ENCODE measurements around the gene PRKAR1A. TPM values are rescaled to one million over a fixed set of nuclear protein-coding genes. Genes with fewer than 3 reads are reported as not detected.
"Not testable (repeated sequence)": the region's sequence is repeated elsewhere in the genome, so short reads cannot be mapped to it uniquely, and the experiment has no call there.

Gene PRKAR1A
- total RNA-seq, 1 donor from 2014 or later = 233 TPM

GRCh38 chr17:68480885-68481284, 31.3 kb upstream of the PRKAR1A start:
- Histone ChIP-seq H3K36me3 (ENCODE audit: control insufficient read depth, insufficient read depth, low read length) (no peaks in the 10 kb centered on the region), H3K27me3 (ENCODE audit: control insufficient read depth, insufficient read depth, low read length) (no peaks in the 10 kb centered on the region), H3K4me3 (ENCODE audit: low read depth, low read length) (no peak overlapping the region)
- no peak for TF ChIP-seq CTCF (IDR thresholded peaks at IDR 0.05; ENCODE audit: insufficient read depth, low read length, poor library complexity, severe bottlenecking)
- DNase-seq (ENCODE audit: low read depth) = no peak

- Histone ChIP-seq H3K4me3 (ENCODE audit: low read depth, low read length) (no peak overlapping the region), H3K36me3 (ENCODE audit: control insufficient read depth, insufficient read depth, low read length) (no peaks in the 10 kb centered on the region), H3K27me3 (ENCODE audit: control insufficient read depth, insufficient read depth, low read length) (no peaks in the 10 kb centered on the region)
- no peak for TF ChIP-seq CTCF (IDR thresholded peaks at IDR 0.05; ENCODE audit: insufficient read depth, low read length, poor library complexity, severe bottlenecking)
- no peak for DNase-seq (ENCODE audit: low read depth)
Observed at GRCh38 chr17:68482576-68483041, 29.6 kb upstream of the PRKAR1A start.

DNA sequence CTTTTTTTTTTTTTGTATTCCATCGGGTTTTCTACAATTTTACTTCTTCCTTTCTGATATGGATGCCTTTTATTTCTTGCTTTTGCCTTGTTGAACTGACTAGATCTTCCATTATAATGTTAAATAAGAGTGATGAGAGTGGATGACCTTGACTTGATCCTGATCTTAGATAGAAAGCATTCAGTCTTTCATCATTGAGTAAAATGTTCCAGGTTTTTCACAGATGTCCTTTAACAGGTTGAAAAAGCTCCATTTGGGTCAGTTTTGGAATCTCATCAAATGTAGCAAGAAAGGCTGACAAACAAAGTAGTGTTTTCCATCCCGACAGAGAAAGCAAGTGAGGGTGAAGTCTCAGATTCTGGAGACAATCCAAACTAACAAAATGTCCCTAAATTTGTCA, 27.8 kb upstream of the PRKAR1A start:
- Histone ChIP-seq H3K27me3 (ENCODE audit: control insufficient read depth, insufficient read depth, low read length) (no peaks in the 10 kb centered on the region), H3K4me3 (ENCODE audit: low read depth, low read length) (no peak overlapping the region), H3K36me3 (ENCODE audit: control insufficient read depth, insufficient read depth, low read length) (no peaks in the 10 kb centered on the region)
- no peak for TF ChIP-seq CTCF (IDR thresholded peaks at IDR 0.05; ENCODE audit: insufficient read depth, low read length, poor library complexity, severe bottlenecking)
- DNase-seq (ENCODE audit: low read depth) = no peak

DNA sequence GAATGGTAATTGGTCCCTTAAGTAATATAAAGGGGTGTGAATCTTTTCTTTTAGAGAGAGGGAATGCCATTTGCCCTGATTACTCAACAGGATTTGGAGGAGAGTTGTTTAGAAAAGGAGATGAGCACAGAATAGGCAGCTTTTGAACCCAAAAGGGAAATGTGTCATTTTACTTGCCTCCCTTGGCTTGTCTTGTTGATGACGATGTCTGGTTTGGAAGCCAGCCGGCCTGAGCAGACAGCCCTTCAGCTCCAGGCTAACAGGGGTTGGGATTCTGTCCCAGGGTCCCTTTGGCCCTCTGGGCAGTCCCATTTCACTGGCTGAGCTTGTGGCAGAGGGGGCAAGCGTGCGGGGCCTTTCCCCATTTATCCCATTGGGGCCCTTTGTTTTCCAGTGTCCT, 22.3 kb upstream of the PRKAR1A start:
- DNase-seq (ENCODE audit: low read depth) = no peak
- Histone ChIP-seq H3K27me3 (ENCODE audit: control insufficient read depth, insufficient read depth, low read length) (no peaks in the 10 kb centered on the region), H3K4me3 (ENCODE audit: low read depth, low read length) (no peak overlapping the region), H3K36me3 (ENCODE audit: control insufficient read depth, insufficient read depth, low read length) (no peaks in the 10 kb centered on the region)
- no peak for TF ChIP-seq CTCF (IDR thresholded peaks at IDR 0.05; ENCODE audit: insufficient read depth, low read length, poor library complexity, severe bottlenecking)

- no peak for TF ChIP-seq CTCF (IDR thresholded peaks at IDR 0.05; ENCODE audit: insufficient read depth, low read length, poor library complexity, severe bottlenecking)
- no peaks in the 10 kb centered on the region for H3K36me3 ChIP-seq (ENCODE audit: control insufficient read depth, insufficient read depth, low read length)
- no peak for DNase-seq (ENCODE audit: low read depth)
- no peak overlapping the region for H3K4me3 ChIP-seq (ENCODE audit: low read depth, low read length)
- H3K27me3 ChIP-seq (ENCODE audit: control insufficient read depth, insufficient read depth, low read length) = no peaks in the 10 kb centered on the region
Observed at GRCh38 chr17:68491381-68492231, 20.6 kb upstream of the PRKAR1A start.

DNA sequence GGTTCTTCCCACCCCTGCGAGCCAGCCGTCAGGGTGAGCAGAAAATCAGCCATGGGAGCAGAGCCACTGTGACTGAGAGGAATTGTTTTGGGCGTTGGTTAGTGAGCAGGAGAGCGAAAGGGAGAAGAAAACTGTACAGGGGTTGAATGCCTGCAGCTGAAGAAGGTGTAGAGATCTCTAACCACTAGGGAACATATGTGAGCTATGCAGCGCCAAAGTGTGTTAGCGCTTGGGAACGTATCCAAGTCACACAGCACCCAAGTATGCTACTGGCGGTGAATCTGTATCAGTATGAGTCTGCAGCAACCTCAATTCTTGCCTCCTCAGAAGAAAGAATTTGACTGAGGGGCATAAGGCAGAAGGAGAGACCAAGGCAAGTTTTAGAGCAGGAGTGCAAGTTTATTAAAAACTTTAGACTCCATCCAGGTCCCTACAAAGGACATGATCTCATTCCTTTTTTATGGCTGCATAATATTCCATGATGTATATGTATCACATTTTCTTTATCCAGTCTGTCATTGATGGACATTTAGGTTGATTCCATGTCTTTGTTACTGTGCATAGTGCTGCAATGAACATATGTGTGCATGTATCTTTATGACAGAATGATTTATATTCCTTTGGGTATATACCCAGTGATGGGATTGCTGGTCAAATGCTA, 19.7 kb upstream of the PRKAR1A start:
- not testable (repeated sequence) for DNase-seq (ENCODE audit: low read depth); H3K4me3 ChIP-seq (ENCODE audit: low read depth, low read length); H3K36me3 ChIP-seq (ENCODE audit: control insufficient read depth, insufficient read depth, low read length); H3K27me3 ChIP-seq (ENCODE audit: control insufficient read depth, insufficient read depth, low read length)

Data from kidney epithelial cell (primary cell).